Loucy (cell line): ENCODE data around the gene CPOX.

Source experiments
- EZH2phosphoT487 ChIP-seq: fragments of 200-600 bp; IDR thresholded peaks from 2 replicates; pipeline ENCODE4 v1.6.1; 2018; ENCODE audit warnings: antibody characterized with exemption, mild to moderate bottlenecking, moderate library complexity, borderline replicate concordance
- TF ChIP-seq, protein P1 (sequence below): fragments of 200-600 bp; sonication (generic); conservative IDR thresholded peaks from 2 replicates; pipeline ENCODE4 v1.5.1; 2014; ENCODE audit warnings: mild to moderate bottlenecking, antibody characterized with exemption, low read length

DNA sequence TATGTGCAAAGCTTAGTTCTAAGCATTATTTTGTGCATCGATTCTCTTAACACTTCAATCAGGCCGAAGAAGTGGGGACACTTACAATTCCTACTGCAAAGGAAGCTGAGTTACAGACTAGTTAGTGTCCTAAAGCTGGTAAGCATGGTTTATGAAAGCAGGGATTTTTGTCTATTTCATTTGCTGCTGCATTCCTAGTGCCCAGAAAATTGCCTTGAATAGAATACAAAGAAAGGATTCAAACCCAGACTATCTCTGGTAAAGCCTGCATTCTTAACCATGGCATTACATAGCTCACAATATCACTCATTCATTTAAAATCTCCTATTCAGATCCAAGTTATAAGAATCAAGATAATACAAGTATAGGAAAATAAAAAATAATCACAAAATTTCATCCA lies 24.4 kb upstream of the CPOX start:
- TF ChIP-seq, protein P1, sequence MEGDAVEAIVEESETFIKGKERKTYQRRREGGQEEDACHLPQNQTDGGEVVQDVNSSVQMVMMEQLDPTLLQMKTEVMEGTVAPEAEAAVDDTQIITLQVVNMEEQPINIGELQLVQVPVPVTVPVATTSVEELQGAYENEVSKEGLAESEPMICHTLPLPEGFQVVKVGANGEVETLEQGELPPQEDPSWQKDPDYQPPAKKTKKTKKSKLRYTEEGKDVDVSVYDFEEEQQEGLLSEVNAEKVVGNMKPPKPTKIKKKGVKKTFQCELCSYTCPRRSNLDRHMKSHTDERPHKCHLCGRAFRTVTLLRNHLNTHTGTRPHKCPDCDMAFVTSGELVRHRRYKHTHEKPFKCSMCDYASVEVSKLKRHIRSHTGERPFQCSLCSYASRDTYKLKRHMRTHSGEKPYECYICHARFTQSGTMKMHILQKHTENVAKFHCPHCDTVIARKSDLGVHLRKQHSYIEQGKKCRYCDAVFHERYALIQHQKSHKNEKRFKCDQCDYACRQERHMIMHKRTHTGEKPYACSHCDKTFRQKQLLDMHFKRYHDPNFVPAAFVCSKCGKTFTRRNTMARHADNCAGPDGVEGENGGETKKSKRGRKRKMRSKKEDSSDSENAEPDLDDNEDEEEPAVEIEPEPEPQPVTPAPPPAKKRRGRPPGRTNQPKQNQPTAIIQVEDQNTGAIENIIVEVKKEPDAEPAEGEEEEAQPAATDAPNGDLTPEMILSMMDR: no peak
- TF ChIP-seq EZH2phosphoT487: no peak
